Measurements from ENCODE around the gene STAG3. TPM values are rescaled to one million over a fixed set of nuclear protein-coding genes. Genes with fewer than 3 reads are reported as not detected.
A peak's percentile ranks its signal among the peaks of the same experiment; 100 is the strongest.
"Not testable (repeated sequence)": the region's sequence is repeated elsewhere in the genome, so short reads cannot be mapped to it uniquely, and the experiment has no call there.

The STAG3 gene
- total RNA-seq, 2 donors from 2014 or later: 4.0 to 4.8 TPM

DNA sequence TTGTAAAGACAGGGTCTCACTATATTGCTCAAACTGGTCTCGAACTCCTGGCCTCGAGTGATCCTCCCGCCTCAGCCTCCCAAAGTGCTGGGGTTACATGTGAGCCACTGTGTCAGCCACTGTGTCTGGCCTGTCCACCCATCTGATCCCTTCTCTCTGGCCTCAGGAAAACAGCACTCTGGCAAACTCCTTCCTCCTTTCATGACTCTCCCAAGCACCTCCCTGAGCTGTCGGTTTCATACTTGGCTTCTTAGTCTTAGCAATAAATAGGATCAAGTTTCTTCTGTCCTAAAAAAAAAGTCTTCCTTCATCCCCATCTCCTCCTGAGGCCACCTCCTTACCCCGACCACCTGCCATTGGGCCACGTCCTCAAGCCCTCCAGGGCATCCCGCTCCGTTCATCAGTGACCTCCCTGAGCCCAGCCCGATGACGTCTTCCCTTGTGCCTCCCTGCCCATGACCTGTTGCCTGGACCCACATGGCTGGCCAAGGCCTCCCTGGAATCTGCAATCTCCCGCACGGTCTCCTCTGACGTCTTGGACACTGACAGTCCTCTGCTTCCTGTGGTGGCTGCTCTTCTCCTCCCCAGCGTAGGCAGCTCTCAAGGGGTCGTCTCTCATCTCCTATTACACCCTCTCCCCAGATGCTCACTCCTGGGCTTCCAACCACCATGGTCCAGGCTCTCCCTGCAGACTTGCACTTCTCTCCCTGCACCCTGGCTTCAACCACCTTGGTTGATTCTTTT lies 68.6 kb downstream of the STAG3 start:
- not testable (repeated sequence) for H3K27me3 Mint-ChIP-seq; ATAC-seq; H3K9me3 ChIP-seq (ENCODE audit: control insufficient read depth, low read length, poor library complexity, severe bottlenecking); DNase-seq; H3K36me3 Mint-ChIP-seq (ENCODE audit: low read depth); H3K27ac Mint-ChIP-seq
- Mint-ChIP-seq H3K4me1 (peaks cover 12% of the 10 kb centered on the region), H3K4me3 (peak overlapping the region; percentile 52)

DNA sequence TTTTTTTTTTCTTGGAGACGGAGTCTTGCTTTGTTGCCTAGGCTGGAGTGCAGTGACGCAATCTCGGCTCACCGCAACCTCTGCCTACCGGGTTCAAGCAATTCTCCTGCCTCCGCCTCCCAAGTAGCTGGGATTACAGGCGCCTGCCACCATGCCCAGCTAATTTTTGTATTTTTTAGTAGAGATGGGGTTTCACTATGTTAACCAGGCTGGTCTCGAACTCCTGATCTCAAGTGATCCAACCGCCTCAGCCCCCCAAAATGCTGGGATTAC lies 69.1 kb downstream of the STAG3 start:
- not testable (repeated sequence) for H3K27me3 Mint-ChIP-seq; H3K27ac Mint-ChIP-seq; DNase-seq; H3K4me3 Mint-ChIP-seq; ATAC-seq; H3K9me3 ChIP-seq (ENCODE audit: control insufficient read depth, low read length, poor library complexity, severe bottlenecking); H3K36me3 Mint-ChIP-seq (ENCODE audit: low read depth)
- peaks cover 12% of the 10 kb centered on the region for H3K4me1 Mint-ChIP-seq

DNA sequence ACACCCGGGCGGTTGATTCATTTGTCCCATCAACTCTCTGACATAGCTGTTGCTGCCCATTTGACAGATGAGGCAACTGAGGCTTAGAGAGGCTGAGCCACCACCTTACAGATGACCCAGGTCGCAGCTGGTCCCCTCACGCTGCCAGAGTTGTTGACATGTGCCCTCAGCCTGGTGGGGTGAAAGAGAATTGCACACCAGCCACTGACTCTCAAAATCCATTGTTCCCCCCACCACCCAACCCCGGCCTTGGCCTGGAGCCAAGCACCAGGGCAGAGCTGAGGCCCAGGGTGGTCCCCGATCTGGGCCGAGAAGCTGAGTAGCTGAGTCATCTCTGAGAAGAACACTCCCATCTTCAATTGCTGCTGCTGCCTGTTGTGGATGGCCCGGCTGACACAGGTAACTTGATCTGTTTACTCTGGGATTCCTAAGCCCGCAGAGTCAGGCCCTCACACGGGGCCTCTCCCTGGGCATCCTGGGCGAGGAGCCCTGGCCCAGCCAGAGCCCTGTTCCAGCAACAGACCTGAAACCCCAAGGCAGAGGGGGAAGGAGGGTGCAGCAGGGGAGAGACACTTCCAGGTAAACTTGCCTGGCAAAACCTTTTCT lies 69.5 kb downstream of the STAG3 start:
- no peaks in the 10 kb centered on the region for H3K36me3 Mint-ChIP-seq (ENCODE audit: low read depth)
- no peak for ATAC-seq
- no peak for DNase-seq
- H3K4me1 Mint-ChIP-seq: peaks cover 12% of the 10 kb centered on the region
- H3K4me3 Mint-ChIP-seq: no peak overlapping the region
- H3K9me3 ChIP-seq (ENCODE audit: control insufficient read depth, low read length, poor library complexity, severe bottlenecking): no peaks in the 10 kb centered on the region
- H3K27ac Mint-ChIP-seq: no peak overlapping the region
- no peaks in the 10 kb centered on the region for H3K27me3 Mint-ChIP-seq

DNA sequence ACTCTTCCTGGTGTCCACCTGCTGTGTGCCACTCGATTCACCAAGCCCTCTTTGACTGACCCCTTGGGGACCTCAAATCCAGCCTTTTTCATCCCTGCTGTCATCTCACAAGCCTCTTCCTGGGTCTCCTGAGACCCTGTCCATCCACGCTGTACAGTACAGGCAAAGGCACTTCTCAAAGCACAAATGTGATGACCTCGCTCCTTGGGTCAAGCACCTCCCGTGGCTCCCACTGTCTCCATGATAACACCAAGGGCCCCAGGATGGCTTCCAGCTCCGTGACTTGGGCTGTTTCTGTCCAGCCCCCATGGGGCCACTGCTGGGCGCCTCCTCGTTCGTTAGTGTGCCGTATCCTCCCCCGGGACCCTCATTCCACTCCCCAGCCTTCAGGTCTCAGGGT lies 70.8 kb downstream of the STAG3 start:
- ATAC-seq (no peak), DNase-seq (no peak)
- no peak overlapping the region for H3K4me3 Mint-ChIP-seq
- H3K27ac Mint-ChIP-seq: no peak overlapping the region
- H3K9me3 ChIP-seq (ENCODE audit: control insufficient read depth, low read length, poor library complexity, severe bottlenecking): no peaks in the 10 kb centered on the region
- no peaks in the 10 kb centered on the region for H3K36me3 Mint-ChIP-seq (ENCODE audit: low read depth)
- H3K27me3 Mint-ChIP-seq: no peaks in the 10 kb centered on the region
- H3K4me1 Mint-ChIP-seq: peaks cover 6% of the 10 kb centered on the region

DNA sequence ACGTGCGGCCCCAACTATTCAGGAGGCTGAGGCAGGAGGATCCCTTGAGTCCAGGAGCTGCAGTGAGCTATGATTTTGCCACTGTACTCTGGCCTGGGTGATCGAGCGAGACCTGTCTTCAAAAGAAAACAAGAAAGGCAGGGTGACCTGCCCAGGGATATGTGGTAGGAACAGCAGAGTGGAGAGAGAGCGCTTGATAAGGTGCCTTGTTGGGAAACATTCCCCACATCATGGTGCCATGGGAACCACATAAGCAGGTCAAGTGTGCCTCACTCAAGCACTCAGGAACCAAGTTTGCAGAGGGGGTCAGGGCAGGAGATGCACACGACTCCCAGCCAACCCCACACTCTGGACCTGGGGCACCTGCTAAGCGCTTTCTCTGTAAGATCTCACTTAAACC lies 79.3 kb downstream of the STAG3 start:
- H3K9me3 ChIP-seq (ENCODE audit: control insufficient read depth, low read length, poor library complexity, severe bottlenecking): no peaks in the 10 kb centered on the region
- peaks cover under 1% of the 10 kb centered on the region for H3K4me1 Mint-ChIP-seq
- H3K36me3 Mint-ChIP-seq (ENCODE audit: low read depth): no peaks in the 10 kb centered on the region
- DNase-seq (no peak), ATAC-seq (no peak)
- no peaks in the 10 kb centered on the region for H3K27me3 Mint-ChIP-seq
- no peak overlapping the region for H3K4me3 Mint-ChIP-seq
- H3K27ac Mint-ChIP-seq: no peak overlapping the region

DNA sequence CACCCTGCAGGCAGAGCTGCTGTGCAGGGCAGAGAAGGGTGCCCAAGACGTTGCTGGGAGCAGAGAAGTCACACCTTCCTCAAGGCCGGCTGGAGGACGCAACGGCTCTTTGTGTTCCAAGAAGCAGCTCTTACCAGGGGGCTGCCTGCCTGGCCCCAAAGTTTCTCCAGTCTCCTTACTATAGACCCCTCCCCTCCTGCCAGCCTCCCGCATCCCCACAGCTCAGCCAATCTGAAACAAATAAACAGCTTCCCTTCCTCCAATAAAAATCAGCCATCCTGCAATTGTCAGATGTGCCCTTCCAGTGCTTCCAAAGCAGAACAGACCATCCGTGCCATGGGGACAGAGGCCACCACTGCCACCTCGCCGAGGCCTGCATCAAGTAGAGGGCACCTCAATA lies 82.3 kb downstream of the STAG3 start:
- not testable (repeated sequence) for H3K27me3 Mint-ChIP-seq; H3K9me3 ChIP-seq (ENCODE audit: control insufficient read depth, low read length, poor library complexity, severe bottlenecking); H3K4me1 Mint-ChIP-seq; H3K27ac Mint-ChIP-seq; ATAC-seq; DNase-seq; H3K36me3 Mint-ChIP-seq (ENCODE audit: low read depth); H3K4me3 Mint-ChIP-seq

DNA sequence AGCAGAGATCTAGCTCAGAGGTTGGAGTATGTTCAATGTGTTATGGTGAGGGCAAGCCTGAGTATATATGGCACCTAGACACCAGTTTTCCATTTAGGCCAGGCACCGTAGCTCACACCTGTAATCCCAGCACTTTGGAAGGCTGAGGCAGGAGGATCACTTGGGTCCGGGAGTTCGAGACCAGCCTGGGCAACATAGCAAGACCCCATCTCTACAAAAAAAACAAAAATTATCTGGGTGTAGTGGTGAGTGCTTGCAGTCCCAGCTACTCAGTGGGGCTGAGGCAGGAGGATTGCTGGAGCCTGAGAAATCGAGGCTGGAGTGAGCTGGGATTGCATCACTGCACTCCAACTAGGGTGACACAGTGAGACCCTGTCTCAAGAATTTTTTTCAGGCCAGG lies 85.2 kb downstream of the STAG3 start:
- not testable (repeated sequence) for H3K4me1 Mint-ChIP-seq; DNase-seq; ATAC-seq; H3K4me3 Mint-ChIP-seq; H3K9me3 ChIP-seq (ENCODE audit: control insufficient read depth, low read length, poor library complexity, severe bottlenecking); H3K27me3 Mint-ChIP-seq; H3K36me3 Mint-ChIP-seq (ENCODE audit: low read depth); H3K27ac Mint-ChIP-seq

Other genes starting within 250 kb of the STAG3 start
- gene GJC3, start 248.3 kb upstream of the STAG3 start, total RNA-seq: under 1 TPM in 1 of 2 donors, not detected in 1; 0.25 TPM
- gene AZGP1, start 201.9 kb upstream of the STAG3 start, total RNA-seq: not detected
- gene ZKSCAN1, start 162.3 kb upstream of the STAG3 start, total RNA-seq: 10 to 100 TPM; 51.1 to 58.6 TPM
- gene ZSCAN21, start 128.1 kb upstream of the STAG3 start, total RNA-seq: 1 to 10 TPM; 4.2 to 5.2 TPM
- gene ZNF3, start 96.2 kb upstream of the STAG3 start, total RNA-seq: 10 to 100 TPM; 42.3 to 45.2 TPM
- gene COPS6, start 88.9 kb upstream of the STAG3 start, total RNA-seq: 10 to 100 TPM; 62.5 to 64.7 TPM
- gene MCM7, start 76.5 kb upstream of the STAG3 start, total RNA-seq: 100 to 1,000 TPM; 111 to 119 TPM
- gene AP4M1, start 76.3 kb upstream of the STAG3 start, total RNA-seq: 1 to 10 TPM; 8.6 to 9.3 TPM
- gene TAF6, start 58.6 kb upstream of the STAG3 start, total RNA-seq: 10 to 100 TPM; 40.7 to 45.3 TPM
- gene CNPY4, start 58.3 kb upstream of the STAG3 start, total RNA-seq: 10 to 100 TPM; 22.5 to 22.6 TPM
- gene MBLAC1, start 51.0 kb upstream of the STAG3 start, total RNA-seq: 1 to 10 TPM; 4.0 to 4.2 TPM
- 100 to 1,000 TPM; 124 to 135 TPM for gene LAMTOR4, start 29.0 kb upstream of the STAG3 start, total RNA-seq
- gene TRAPPC14, start 19.2 kb upstream of the STAG3 start, total RNA-seq: 10 to 100 TPM; 45.8 to 46.9 TPM
- 1 to 10 TPM; 5.0 to 6.5 TPM for gene GAL3ST4, start 9.3 kb upstream of the STAG3 start, total RNA-seq
- gene GPC2, start 537 bp upstream of the STAG3 start, total RNA-seq: 1 to 10 TPM; 5.0 to 8.5 TPM
- 10 to 100 TPM; 30.1 to 30.5 TPM for gene PVRIG, start 42.0 kb downstream of the STAG3 start, total RNA-seq
- not detected for gene SPDYE3, start 129.8 kb downstream of the STAG3 start, total RNA-seq
- gene PILRB, start 180.2 kb downstream of the STAG3 start, total RNA-seq: 10 to 100 TPM; 71.6 to 97.2 TPM
- gene PILRA, start 195.6 kb downstream of the STAG3 start, total RNA-seq: 10 to 100 TPM in 1 of 2 donors, 1 to 10 TPM in 1; 3.1 to 14.5 TPM

Measured in T-helper 17 cell (primary cell).